GM19043 (cell line): ENCODE results near the gene SERINC5.
A peak's percentile ranks its signal among the peaks of the same experiment; 100 is the strongest.
"Not testable (repeated sequence)": the region's sequence is repeated elsewhere in the genome, so short reads cannot be mapped to it uniquely, and the experiment has no call there.

Experiments
- ATAC-seq: cut with Tn5 transposase; IDR thresholded peaks from one replicate; pipeline ENCODE4 v1.9.1; 2021; ENCODE audit warnings: low read depth; ENCODE audit not compliant: unreplicated experiment

SERINC5 gene

DNA sequence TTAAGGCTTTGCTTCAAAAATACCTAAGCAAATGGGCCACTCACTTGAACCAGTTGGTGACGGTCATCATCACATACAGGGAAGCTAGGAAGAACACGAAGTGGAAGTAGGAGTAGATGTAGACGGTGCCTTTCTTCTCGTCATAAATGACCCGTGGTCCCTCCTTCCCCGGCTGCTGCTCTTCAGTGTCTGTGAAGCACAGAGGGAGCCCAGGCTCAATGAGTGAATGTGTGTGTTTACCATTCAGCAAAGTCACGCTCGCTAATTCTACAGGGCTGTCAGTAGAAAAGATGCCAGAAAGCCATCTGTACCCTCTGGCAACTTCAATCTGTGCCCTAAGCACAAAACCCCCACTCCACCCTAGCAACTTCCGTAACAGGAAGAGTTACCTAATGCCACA, 109.8 kb downstream of the SERINC5 start:
- no peak for ATAC-seq

DNA sequence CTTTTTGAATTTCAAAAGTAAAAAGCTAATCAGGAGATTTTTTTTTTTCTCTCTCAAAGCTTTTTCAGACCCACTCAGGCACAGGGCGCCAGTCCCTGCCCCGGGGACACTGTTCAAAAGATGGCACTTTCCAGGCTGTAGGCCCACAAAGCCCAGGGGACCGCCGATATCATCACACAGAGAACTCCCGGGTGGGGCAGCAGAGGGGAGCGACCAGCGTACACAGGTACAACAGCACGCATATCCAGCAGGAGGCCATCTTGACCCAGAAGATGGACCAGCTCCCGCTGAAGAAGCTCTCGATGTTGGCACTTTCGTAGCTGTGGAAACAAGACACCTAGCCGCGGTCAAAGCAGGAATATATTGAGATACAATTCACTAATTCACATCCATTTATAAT, 112.4 kb downstream of the SERINC5 start:
- no peak for ATAC-seq

DNA sequence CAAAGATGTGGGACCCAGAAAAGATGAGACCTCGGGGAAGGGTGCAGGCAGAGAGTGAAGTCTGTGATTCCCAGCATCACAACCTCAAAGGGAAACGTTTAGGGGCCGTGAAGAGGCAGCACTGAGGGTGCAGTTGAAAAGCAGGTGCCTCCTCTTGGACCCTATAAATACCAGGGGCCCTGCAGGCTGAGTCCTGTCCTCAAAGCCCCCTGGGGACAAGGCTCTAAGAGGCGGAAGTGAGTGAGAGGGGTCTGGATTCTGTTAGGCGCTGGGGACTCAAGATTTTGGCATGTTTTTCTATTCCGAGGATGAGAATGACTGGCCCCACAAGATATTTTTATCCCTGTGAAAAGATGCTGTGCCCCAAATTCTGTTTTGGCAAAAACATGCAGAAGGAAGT, 112.9 kb downstream of the SERINC5 start:
- no peak for ATAC-seq

DNA sequence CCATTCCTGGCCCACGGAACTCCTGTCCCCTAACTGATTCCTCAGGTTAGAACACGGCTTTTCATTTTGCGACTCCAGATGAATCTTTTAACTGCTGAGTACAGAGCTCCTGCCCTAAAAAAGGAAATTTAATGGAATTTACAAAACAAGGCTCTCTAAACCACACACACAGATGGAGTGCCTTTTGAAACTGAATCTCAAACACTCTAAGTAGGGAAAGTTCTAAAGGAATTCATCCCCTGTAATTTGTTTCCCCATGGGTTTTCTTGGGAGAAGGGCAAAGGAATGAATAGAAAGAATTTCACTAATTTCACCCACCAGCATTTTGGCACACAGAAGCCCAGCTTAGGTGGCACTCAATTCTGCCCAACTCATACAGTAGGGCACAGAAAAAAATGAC, 114.2 kb downstream of the SERINC5 start:
- no peak for ATAC-seq

DNA sequence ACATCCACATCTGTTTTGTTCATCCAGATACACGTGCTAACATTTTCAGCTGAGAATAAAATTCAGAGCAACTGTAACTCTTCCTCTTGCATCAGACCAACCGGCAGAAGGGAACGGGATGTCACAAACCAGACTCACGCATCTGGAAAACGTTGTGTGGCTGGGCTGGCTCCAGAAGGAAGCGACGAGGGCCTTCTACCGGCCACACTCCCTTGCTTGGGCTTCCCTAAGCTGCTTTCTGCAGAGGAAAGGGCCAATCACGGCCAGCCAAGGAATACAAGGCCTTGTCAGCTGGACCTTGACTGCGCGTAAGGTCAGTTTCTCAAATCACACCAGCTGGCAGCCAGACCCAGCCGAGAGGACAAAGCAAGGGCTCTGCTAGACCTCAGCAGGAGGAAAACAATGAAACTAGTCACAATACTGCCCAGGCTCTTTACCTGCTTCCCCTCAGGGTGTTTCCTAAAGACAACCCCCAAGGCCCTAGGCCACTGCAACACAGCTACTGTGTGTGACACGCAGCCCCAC, 114.6 kb downstream of the SERINC5 start:
- ATAC-seq, result no peak

DNA sequence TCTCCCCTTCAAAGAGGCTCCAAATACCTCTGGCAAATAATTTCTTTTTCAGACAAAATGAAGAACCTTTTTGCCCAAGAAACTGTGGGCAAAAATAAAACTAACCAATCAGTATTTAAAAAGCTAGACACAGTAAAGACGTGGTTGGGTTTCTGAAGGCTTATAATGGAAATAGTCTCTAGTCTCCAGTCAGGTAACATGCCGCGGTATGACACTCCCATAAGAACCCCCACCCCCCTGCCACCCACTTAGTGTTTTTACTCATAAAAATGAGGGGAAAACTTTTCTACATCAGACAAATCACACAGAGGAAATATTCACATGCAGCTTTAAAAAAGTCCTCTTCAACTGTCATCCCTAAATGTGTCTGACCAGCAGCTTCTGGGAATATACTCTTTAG, 115.4 kb downstream of the SERINC5 start:
- no peak for ATAC-seq

DNA sequence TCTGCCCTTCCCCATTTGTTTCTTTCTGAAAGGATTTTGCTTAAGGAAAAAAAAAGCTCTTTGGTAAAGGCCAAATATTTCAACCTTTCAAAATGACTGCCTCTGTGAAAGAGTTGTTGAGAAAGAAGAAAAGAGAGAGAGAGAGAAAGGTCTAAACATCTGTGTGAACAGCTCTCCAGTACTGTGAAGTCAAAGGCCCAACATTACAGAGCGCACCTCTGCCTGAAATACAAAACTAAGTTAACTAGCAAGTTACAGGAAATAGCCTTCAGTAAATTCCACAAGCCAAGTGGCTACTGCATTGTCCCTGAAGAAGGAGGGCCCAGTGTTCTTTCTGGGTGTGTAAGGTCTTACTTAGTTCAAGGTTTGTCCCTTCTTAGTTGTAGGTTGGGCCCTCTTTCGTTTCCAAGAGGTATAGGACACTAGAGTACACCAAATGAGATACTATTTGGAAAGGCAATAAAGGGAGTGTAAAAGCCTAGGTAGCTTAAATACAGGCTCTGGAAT, 116.3 kb downstream of the SERINC5 start:
- no peak for ATAC-seq

DNA sequence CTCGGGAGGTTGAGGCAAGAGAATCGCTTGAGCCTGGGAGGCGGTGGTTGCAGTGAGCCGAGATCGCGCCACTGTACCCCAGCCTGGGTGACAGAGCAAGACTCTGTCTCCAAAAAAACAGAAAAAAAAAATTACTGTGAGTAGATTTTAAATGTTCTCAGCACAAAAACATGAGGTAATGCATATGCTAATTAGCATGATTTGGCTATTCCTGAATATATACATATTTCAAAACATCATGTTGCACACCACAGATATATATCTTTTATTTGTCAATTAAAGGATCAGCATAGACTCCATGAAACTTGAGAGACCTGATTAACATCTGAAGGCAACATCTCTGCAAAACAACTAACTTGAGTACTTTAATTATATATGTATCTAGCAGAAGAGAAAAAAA, 117.4 kb downstream of the SERINC5 start:
- no peak for ATAC-seq

DNA sequence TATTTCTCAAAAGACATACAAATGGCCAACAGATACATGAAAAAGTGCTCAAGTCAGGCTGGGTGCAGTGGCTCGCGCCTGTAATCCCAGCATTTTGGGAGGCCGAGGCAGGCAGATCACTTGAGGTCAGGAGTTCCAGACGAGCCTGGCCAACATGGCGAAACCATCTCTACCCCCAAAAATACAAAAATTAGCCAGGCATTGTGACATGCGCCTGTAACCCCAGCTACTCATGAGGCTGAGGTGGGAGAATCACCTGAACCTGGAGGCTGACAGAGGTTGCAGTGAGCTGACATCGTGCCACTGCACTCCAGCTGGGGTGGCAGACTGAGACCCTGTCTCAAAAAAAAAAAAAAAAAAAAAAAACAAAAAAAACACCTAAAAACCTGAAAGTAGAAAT, 119.0 kb downstream of the SERINC5 start:
- not testable (repeated sequence) for ATAC-seq

DNA sequence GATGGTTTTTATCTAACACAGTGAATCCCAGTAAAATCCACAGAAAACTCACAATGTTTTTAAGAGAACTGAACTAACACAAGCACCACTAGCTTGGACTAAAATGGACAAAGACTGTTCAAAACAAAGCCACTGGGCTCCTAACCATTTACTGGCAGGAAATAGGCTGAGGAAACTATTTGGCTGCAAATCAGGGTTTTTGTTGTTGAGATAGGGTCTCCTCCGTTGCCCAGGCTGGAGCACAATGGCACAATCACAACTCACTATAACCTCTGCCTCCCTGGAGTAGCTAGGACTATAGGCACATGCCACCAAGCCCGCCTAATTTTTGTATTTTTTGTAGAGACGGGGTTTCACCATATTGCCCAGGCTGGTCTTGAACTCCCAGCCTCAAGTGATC, 121.0 kb downstream of the SERINC5 start:
- no peak for ATAC-seq

DNA sequence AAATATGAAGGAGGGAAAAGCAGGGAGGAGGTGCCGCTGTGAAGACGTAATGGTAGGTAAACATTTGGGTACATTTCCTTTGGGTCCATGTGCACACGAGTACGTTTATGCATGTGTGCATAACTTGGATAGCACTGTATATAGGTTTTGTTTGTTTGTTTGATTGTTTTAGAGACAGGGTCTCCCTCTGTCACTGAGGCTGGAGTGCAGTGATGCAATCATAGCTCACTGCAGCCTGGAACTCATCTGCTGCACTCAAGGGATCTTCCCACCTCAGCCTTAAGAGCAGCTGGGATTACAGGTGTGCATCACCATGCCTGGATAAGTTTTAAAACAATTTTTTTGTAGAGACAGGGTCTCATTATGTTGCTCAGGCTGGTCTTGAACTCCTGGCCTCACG, 126.7 kb downstream of the SERINC5 start:
- ATAC-seq, result no peak

DNA sequence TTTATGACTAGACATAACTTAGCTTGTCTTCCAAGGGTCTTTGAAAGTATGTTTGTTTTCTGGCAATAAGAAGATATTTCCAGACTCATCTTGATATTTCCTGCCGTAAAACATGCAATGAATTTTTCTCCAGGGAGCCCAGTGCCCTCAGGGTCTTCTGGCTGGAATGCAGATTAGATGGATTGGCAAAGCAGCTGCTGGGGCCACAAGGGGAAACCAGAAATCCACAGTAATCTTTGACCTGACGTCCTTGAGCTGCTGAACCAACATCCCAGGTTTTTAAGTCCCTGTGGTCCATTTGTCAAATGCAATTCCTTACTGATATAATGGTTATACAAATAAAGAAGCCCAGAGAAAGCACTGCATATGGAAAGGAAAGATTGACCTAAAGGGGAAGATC, 127.7 kb downstream of the SERINC5 start:
- ATAC-seq, result no peak

DNA sequence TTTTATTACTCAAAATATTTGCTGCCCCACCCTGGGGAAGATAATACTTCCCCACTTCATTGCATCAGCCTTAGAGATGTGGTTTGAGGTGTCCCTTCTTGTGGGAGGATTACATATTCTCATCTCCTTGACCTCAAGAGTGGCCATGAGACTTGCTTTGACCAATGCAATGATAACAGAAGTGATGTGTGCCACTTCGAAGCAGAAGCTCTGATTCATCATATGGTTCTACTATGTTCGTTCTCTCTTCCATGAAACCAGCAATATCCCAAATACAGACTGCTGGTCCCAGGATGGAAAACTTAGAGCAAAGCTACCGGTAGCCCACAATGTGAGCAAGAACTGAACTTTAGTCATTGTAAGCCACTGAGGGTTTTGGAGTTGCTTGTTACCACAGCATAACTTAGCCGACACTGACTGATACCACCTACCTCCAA, 128.7 kb downstream of the SERINC5 start:
- ATAC-seq, result no peak

DNA sequence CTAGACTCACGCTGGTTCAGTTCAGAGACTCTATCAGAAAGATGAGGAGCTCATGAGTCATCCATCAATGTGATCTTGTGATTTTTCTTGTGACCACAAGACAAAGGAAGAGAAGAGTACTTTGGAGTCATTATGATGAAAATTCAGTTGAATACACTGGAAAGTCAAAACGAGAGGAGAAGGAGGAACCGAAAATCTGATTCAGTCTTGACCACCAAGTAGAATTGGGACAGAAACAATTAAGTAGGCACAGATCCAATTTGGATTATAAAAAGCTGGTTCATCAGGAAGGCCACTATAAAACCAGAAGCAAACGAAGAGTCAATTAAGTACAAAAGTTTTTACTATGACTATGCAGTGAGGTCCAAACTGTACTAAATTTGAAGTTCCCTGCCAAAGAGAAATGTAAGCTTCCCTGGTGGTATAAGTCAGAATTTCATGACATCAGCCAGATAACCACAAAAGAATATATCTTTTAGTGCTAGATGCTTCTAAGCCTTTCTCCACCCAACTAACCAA, 129.8 kb downstream of the SERINC5 start:
- ATAC-seq, result peak; percentile 61

DNA sequence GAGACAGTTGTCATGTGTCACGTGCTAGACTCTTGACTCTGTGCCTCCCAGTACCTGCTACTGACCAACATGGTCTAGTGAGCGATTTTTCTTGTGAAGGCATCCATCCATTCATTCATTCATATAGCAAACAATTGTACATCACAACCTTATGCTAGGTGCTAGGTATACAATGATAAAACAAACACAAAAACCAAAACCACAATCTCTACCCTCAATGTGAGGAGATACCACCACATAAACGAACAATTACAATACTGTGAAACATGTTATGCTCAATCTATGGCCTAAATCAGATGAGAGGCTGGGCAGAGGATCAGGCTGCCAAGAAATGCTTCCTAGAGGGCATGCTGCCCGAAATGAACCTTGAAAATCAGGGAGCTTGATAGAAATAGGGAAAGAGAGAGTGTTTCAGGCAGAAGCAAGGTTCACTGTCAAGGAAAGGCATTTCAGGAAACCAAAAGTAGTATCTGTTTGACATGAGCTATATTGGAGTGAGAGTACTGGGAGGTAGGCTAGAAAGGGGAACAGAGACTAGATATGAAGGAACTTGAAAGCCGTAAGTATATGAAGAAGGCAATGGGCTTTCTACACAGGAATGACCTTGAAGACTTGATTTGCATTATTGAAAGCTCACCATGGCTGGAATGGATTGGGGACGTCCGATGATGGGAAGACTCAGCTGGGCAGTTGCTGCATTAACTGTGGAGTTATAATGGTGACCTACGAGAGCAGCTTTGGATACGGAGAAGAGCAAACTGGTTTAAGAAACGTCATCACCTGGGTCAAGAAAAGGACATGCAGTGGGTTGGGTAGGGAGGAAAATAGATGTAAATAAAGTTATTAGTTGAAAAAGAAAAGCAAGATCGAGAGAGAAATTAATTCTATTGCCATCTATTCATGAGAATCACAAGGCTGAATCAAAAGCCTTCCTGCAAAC, 130.6 kb downstream of the SERINC5 start:
- peak; percentile 77 for ATAC-seq

DNA sequence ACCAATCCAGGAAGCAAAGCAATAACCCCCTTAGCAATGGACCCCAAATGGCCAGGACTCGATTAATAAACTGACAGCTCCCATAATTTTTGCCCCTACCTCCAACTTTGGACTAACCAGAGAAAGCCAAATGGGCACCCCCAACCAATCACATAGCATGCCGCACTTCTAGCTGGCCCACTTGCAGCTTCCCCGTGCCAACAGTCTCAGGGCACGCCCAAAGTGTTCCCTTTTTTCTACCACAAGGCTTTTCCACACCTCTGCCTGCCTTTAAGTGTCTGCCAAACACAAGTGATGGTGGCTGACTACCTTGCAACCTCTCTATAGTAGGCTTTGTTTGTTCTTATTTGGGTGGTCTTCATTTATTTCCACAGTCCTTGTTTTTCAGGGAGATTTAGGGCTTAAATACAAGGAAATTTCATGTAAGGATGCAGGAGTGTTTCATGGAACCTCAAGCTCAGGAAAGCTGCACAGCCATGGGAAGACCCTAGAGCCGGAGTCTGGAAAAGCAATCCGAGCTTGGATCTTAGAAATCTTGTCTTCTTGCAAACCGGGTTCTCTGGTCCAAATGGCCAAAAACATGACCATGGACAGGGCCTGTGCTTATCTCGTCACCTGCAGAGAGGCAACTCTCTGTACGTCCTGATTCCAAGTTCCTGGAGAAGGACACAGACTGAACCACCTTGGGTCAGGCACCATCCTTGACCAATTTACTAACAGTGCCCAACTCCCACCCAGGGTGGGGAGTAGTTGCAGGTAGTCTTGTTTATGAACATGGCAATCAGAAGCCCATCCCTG, 131.5 kb downstream of the SERINC5 start:
- no peak for ATAC-seq

DNA sequence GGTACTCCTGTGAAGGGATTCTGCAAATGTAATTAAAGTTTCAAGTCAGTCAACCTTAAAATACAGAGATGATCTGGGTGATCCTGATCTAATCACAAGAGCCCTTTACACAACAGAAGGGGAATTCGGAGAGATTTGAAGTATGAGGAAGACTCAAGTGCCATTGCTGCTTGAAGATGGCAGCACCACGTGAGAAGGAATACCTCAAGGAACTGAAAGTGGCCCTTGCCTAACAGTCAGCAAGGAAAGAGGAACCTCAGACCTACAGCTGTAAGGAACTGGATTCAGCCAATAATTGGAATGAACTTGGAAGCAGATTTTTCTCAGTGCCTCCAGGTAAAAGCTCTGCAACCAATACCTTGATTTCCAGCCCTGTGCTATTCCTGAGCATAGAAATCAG, 133.3 kb downstream of the SERINC5 start:
- ATAC-seq, result no peak

DNA sequence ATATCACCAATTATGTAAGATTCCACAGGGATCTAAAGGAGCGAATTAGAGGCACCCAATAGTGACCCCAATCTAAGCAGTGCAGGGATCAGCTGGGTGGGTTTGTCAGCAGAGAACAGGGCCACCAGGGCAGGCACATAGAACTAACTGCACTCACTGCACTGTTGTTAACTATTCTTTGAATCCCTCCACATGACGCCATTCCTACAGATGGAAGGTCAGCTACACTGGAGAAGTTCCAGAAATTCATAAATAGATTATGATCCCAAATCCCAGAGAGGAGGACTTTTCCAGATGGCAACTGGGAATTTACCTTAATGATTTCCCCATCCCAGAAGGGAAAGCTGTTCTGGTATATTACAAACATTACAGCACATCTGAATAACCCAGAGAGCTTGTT, 136.5 kb downstream of the SERINC5 start:
- ATAC-seq, result no peak

DNA sequence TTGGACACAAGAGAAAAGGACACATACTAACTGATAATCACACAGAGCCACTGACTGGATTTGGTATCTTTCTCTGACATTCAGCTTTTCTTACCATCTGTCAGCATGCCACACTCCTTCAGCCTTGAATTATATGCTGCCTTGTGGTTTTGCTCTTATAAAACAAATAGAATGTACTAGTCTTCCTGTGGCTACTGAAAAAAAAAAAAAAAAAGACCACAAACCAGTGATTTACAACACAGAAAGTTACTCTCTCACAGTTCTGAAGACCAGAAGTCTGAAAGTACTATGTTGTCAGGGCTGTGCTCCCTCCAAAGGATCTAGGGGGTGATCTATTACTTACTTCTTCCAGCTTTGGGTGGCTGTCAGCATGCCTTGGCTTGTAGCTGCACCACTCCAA, 138.4 kb downstream of the SERINC5 start:
- no peak for ATAC-seq

DNA sequence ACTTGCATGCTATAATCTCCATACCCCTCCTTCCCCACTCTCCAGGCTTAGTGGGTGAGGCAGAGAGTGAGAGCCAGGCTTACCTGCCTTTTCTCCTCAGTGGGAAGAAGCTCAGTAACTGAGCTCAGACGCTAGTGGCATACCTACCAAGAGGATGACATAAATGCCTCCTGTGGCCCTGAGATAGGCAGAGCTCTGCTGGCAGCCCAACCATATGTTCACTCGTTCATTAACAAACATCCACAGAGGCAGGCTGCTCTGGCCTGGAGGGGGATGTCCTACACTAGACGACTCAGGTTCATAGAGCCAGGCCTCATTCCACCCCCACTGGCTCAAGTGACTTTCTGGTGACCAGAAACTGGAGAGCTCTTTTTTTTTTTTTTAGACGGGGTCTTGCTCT, 139.4 kb downstream of the SERINC5 start:
- no peak for ATAC-seq

DNA sequence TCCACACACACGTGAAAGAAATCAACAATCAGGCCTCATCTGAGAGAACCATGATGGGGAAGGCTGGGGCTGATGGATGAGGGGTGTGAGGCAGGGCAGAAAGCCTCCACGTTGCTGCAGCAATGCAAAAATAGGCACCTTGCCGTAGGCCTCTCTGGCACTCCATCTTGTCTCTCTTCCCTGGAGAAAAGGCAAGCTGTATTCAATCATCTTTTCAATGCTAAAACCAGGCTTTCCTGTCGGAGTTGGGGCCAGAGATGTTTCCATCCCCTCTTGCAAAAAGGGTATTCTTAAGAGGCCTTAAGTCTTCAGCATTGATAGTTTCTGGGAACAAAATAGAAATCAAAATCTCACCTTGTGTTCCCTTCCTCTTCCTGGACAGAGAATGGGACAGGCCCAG, 139.8 kb downstream of the SERINC5 start:
- no peak for ATAC-seq
